Naive thymus-derived CD4-positive, alpha-beta T cell (primary cell): ENCODE results near the gene CHCHD6. TPM values are rescaled to one million over a fixed set of nuclear protein-coding genes. Genes with fewer than 3 reads are reported as not detected.

Source experiments
- ATAC-seq: fragments of 150-1000 bp; cut with Tn5 transposase; 2 replicates; pipeline ENCODE4 v1.10.0; 2021; ENCODE audit warnings: mild to moderate bottlenecking, moderate library complexity
- CTCF ChIA-PET: fragments of 350-600 bp; sonication (Branson Sonifier 250); formaldehyde crosslinking; loops from one replicate; lab custom pipeline; 2021; ENCODE audit warnings: antibody characterized with exemption; lab: Charles Lee
- POLR2A ChIA-PET: fragments of 350-600 bp; sonication (Branson Sonifier 250); formaldehyde crosslinking; loops from one replicate; lab custom pipeline; 2021; ENCODE audit warnings: antibody characterized with exemption, inconsistent platforms; lab: Charles Lee
- DNase-seq, 9 donors: peaks; one replicate each; pipeline versions ENCODE4 v3.0.0 to v3.0.0-alpha.2; 2020 to 2022; ENCODE audit warnings: mixed read lengths in 1 of 9
- H3K27ac ChIP-seq: one replicate; pipeline ENCODE4 v1.7.0; 2013; ENCODE audit warnings: mild to moderate bottlenecking, low read depth, low read length, moderate library complexity
- H3K27me3 ChIP-seq, 2 donors: one replicate each; pipeline ENCODE4 v1.7.0; 2013; ENCODE audit warnings: low read length in 2 of 2, mild to moderate bottlenecking in 2 of 2, moderate library complexity in 2 of 2; ENCODE audit not compliant: control insufficient read depth in 2 of 2, insufficient read depth in 2 of 2
- H3K36me3 ChIP-seq, 3 experiments: 1 replicate in 2 of 3; 2 replicates in 1 of 3; pipeline ENCODE4 v1.7.0; 2013; ENCODE audit warnings: low read length in 3 of 3, mild to moderate bottlenecking in 3 of 3, moderate library complexity in 1 of 3; ENCODE audit not compliant: insufficient read depth in 3 of 3, control insufficient read depth in 2 of 3
- H3K4me1 ChIP-seq, 2 donors: one replicate each; pipeline ENCODE4 v1.7.0; 2013; ENCODE audit warnings: low read length in 2 of 2, mild to moderate bottlenecking in 2 of 2, moderate library complexity in 1 of 2; ENCODE audit not compliant: control insufficient read depth in 2 of 2, insufficient read depth in 2 of 2
- H3K4me3 ChIP-seq: 2 replicates; pipeline ENCODE4 v1.7.0; 2013; ENCODE audit warnings: mild to moderate bottlenecking, low read length
- H3K9me3 ChIP-seq, 3 experiments: 1 replicate in 2 of 3; 2 replicates in 1 of 3; pipeline ENCODE4 v1.7.0; 2013; ENCODE audit warnings: low read length in 3 of 3; ENCODE audit not compliant: control insufficient read depth in 2 of 3
- H3K27ac Mint-ChIP-seq, 9 donors: one replicate each; pipeline ENCODE4 v1.8.0; 2020 to 2022; ENCODE audit warnings: mixed read lengths in 9 of 9, mild to moderate bottlenecking in 8 of 9, moderate library complexity in 5 of 9, inconsistent platforms in 2 of 9
- H3K27me3 Mint-ChIP-seq, 5 donors: one replicate each; pipeline ENCODE4 v1.8.0; 2021 to 2022; ENCODE audit warnings: mixed read lengths in 5 of 5, mild to moderate bottlenecking in 1 of 5
- H3K36me3 Mint-ChIP-seq, 5 donors: one replicate each; pipeline ENCODE4 v1.8.0; 2020 to 2022; ENCODE audit warnings: mixed read lengths in 5 of 5, mild to moderate bottlenecking in 3 of 5, inconsistent platforms in 1 of 5
- H3K4me1 Mint-ChIP-seq, 7 donors: one replicate each; pipeline ENCODE4 v1.8.0; 2020 to 2022; ENCODE audit warnings: mixed read lengths in 7 of 7, mild to moderate bottlenecking in 3 of 7, inconsistent platforms in 1 of 7
- H3K4me3 Mint-ChIP-seq, 10 donors: one replicate each; pipeline ENCODE4 v1.8.0; 2020 to 2022; ENCODE audit warnings: mild to moderate bottlenecking in 10 of 10, mixed read lengths in 10 of 10, moderate library complexity in 6 of 10, inconsistent platforms in 2 of 10
- H3K9me3 Mint-ChIP-seq, 11 donors: one replicate each; pipeline ENCODE4 v1.8.0; 2020 to 2022; ENCODE audit warnings: mixed read lengths in 11 of 11, mild to moderate bottlenecking in 4 of 11, inconsistent platforms in 1 of 11, moderate library complexity in 1 of 11
- intact Hi-C, 2 donors: fragments of 100-400 bp; cut with micrococcal nuclease; formaldehyde crosslinking; loops; one replicate each; pipeline ENCODE4 v1.15.1; 2023
- polyA plus RNA-seq, 2 donors: library from polyadenylated mRNA; unstranded; fragments of 300-500 nt; fragmentation: Illumina TruSeq; gene quantifications; one replicate each; pipeline ENCODE4 v1.2.3, GENCODE V29; 2021
- total RNA-seq, 6 experiments: library from RNA in 5 of 6; stranded (reverse) in 5 of 6; gene quantifications; 1 replicate in 5 of 6; 2 replicates in 1 of 6; pipeline ENCODE4 v1.2.3 and lab custom pipeline; 2021 to 2026

The CHCHD6 gene
- total and polyA plus RNA-seq, 7 experiments from 2014 or later = 5.4 to 15.1 (median 11.0) TPM

- H3K27ac Mint-ChIP-seq = peak overlapping the region in 1 of 9 donors; percentile 70
- Histone ChIP-seq H3K36me3 (peaks cover 0 to 3% (median 0%) of the 10 kb centered on the region in 3 experiments), H3K4me1 (no peaks in the 10 kb centered on the region), H3K27ac (no peak overlapping the region), H3K4me3 (no peak overlapping the region), H3K27me3 (no peaks in the 10 kb centered on the region), H3K9me3 (no peaks in the 10 kb centered on the region)
- peaks cover 0 to 3% (median 0%) of the 10 kb centered on the region in 7 donors for H3K4me1 Mint-ChIP-seq
- H3K9me3 Mint-ChIP-seq = no peaks in the 10 kb centered on the region
- no peaks in the 10 kb centered on the region for H3K27me3 Mint-ChIP-seq
- H3K36me3 Mint-ChIP-seq = peaks cover 0 to 5% (median 0%) of the 10 kb centered on the region in 5 donors
- intact Hi-C loops = no loop called here
- POLR2A ChIA-PET = no interaction called here
- CTCF ChIA-PET = no interaction called here
- no peak for ATAC-seq
- no peak for DNase-seq
- H3K4me3 Mint-ChIP-seq = no peak overlapping the region
Measured at GRCh38 chr3:127006781-127007436, 302.9 kb downstream of the CHCHD6 start.

GRCh38 chr3:127008236-127008635 lies 304.2 kb downstream of the CHCHD6 start:
- Histone ChIP-seq H3K4me3 (no peak overlapping the region), H3K4me1 (no peaks in the 10 kb centered on the region), H3K27me3 (no peaks in the 10 kb centered on the region), H3K9me3 (no peaks in the 10 kb centered on the region), H3K27ac (no peak overlapping the region), H3K36me3 (peaks cover 0 to 12% (median 0%) of the 10 kb centered on the region in 3 experiments)
- H3K36me3 Mint-ChIP-seq = peaks cover 0 to 5% (median 0%) of the 10 kb centered on the region in 5 donors
- DNase-seq (no peak), ATAC-seq (no peak)
- no peaks in the 10 kb centered on the region for H3K9me3 Mint-ChIP-seq
- H3K4me1 Mint-ChIP-seq = peaks cover 0 to 4% (median 0%) of the 10 kb centered on the region in 7 donors
- ChIA-PET CTCF (no interaction called here), POLR2A (no interaction called here)
- intact Hi-C loops = no loop called here
- H3K27ac Mint-ChIP-seq = no peak overlapping the region
- H3K27me3 Mint-ChIP-seq = no peaks in the 10 kb centered on the region
- H3K4me3 Mint-ChIP-seq = no peak overlapping the region

- Mint-ChIP-seq H3K4me3 (no peak overlapping the region), H3K27me3 (no peaks in the 10 kb centered on the region), H3K36me3 (peaks cover 0 to 9% (median 0%) of the 10 kb centered on the region in 5 donors), H3K27ac (no peak overlapping the region), H3K4me1 (peaks cover 0 to 4% (median 0%) of the 10 kb centered on the region in 7 donors), H3K9me3 (no peaks in the 10 kb centered on the region)
- Histone ChIP-seq H3K4me3 (no peak overlapping the region), H3K36me3 (peaks cover 0 to 25% (median 0%) of the 10 kb centered on the region in 3 experiments), H3K4me1 (no peaks in the 10 kb centered on the region), H3K27ac (no peak overlapping the region), H3K9me3 (no peaks in the 10 kb centered on the region), H3K27me3 (no peaks in the 10 kb centered on the region)
- intact Hi-C loops = no loop called here
- POLR2A ChIA-PET = no interaction called here
- ATAC-seq (no peak), DNase-seq (no peak)
- CTCF ChIA-PET = no interaction called here
Measured at GRCh38 chr3:127009531-127009930, 305.5 kb downstream of the CHCHD6 start.

Other genes starting within 250 kb of the CHCHD6 start
- 10 to 100 TPM; 33.7 to 71.9 (median 67.6) TPM for gene ZXDC, start 228.3 kb upstream of the CHCHD6 start, total RNA-seq
- gene ZXDC, start 228.3 kb upstream of the CHCHD6 start, polyA plus RNA-seq = 10 to 100 TPM; 10.3 to 24.1 TPM
- not detected for gene UROC1, start 186.5 kb upstream of the CHCHD6 start, total RNA-seq
- not detected for gene UROC1, start 186.5 kb upstream of the CHCHD6 start, polyA plus RNA-seq
- gene CHST13, start 180.1 kb upstream of the CHCHD6 start, total RNA-seq = 1 to 10 TPM in 1 of 5 experiments, under 1 TPM in 3, not detected in 1; 0.21 to 3.8 (median 0.54) TPM
- not detected for gene CHST13, start 180.1 kb upstream of the CHCHD6 start, polyA plus RNA-seq
- gene C3orf22, start 145.3 kb upstream of the CHCHD6 start, total RNA-seq = not detected
- not detected for gene C3orf22, start 145.3 kb upstream of the CHCHD6 start, polyA plus RNA-seq
- gene TXNRD3, start 49.1 kb upstream of the CHCHD6 start, total RNA-seq = 1 to 10 TPM in 4 of 5 experiments, under 1 TPM in 1; 0.46 to 4.8 (median 3.2) TPM
- gene TXNRD3, start 49.1 kb upstream of the CHCHD6 start, polyA plus RNA-seq = 1 to 10 TPM; 4.5 to 4.6 TPM